HEK293 (cell line): ENCODE measurements around the gene KCNAB2.

Experiments
- CTCF ChIP-seq: fragments of 450-650 bp; formaldehyde crosslinking; IDR thresholded peaks from 2 replicates; pipeline ENCODE4 v1.5.1; 2016; ENCODE audit warnings: missing biosample characterization, missing genetic modification characterization
- KLF1 ChIP-seq: fragments of 450-650 bp; formaldehyde crosslinking; IDR thresholded peaks from 2 replicates; pipeline ENCODE4 v1.5.1; 2016; ENCODE audit warnings: missing biosample characterization, missing genetic modification characterization
- KLF17 ChIP-seq: fragments of 450-650 bp; formaldehyde crosslinking; IDR thresholded peaks from 2 replicates; pipeline ENCODE4 v1.5.1; 2016; ENCODE audit warnings: missing biosample characterization, missing genetic modification characterization
- KLF7 ChIP-seq: fragments of 450-650 bp; formaldehyde crosslinking; IDR thresholded peaks from 2 replicates; pipeline ENCODE4 v1.5.1; 2016; ENCODE audit warnings: missing biosample characterization, missing genetic modification characterization, borderline replicate concordance
- KLF8 ChIP-seq: fragments of 450-650 bp; formaldehyde crosslinking; IDR thresholded peaks from 2 replicates; pipeline ENCODE4 v1.5.1; 2016; ENCODE audit warnings: missing biosample characterization, missing genetic modification characterization
- KLF9 ChIP-seq: fragments of 450-650 bp; formaldehyde crosslinking; IDR thresholded peaks from 2 replicates; pipeline ENCODE4 v1.5.1; 2016; ENCODE audit warnings: missing biosample characterization, missing genetic modification characterization, low read depth
- MEIS1 ChIP-seq: sonication (generic); formaldehyde crosslinking; IDR thresholded peaks from 2 replicates; pipeline ENCODE4 v1.8.1; 2022; ENCODE audit warnings: missing genetic modification reagents, mild to moderate bottlenecking, borderline replicate concordance
- REST ChIP-seq: fragments of 450-650 bp; formaldehyde crosslinking; IDR thresholded peaks from 2 replicates; pipeline ENCODE4 v1.5.1; 2016; ENCODE audit warnings: missing biosample characterization, missing genetic modification characterization
- SP2 ChIP-seq: fragments of 450-650 bp; formaldehyde crosslinking; IDR thresholded peaks from 2 replicates; pipeline ENCODE4 v1.5.1; 2016; ENCODE audit warnings: missing biosample characterization, missing genetic modification characterization
- ZBTB17 ChIP-seq: fragments of 450-650 bp; formaldehyde crosslinking; IDR thresholded peaks from 2 replicates; pipeline ENCODE4 v1.5.1; 2016; ENCODE audit warnings: missing biosample characterization, missing genetic modification characterization
- ZBTB26 ChIP-seq: fragments of 450-650 bp; formaldehyde crosslinking; optimal IDR thresholded peaks from 2 replicates; pipeline ENCODE3; 2016; ENCODE audit warnings: missing biosample characterization, mild to moderate bottlenecking, missing genetic modification characterization
- ZNF112 ChIP-seq: fragments of 450-650 bp; formaldehyde crosslinking; IDR thresholded peaks from 2 replicates; pipeline ENCODE4 v1.5.0; 2017; ENCODE audit warnings: missing biosample characterization, missing genetic modification characterization
- ZNF133 ChIP-seq: fragments of 450-650 bp; formaldehyde crosslinking; IDR thresholded peaks from 2 replicates; pipeline ENCODE4 v1.5.1; 2016; ENCODE audit warnings: missing biosample characterization, missing genetic modification characterization
- ZNF2 ChIP-seq: fragments of 450-650 bp; formaldehyde crosslinking; IDR thresholded peaks from 2 replicates; pipeline ENCODE4 v1.5.1; 2016; ENCODE audit warnings: missing biosample characterization, missing genetic modification characterization
- ZNF23 ChIP-seq: fragments of 450-650 bp; formaldehyde crosslinking; IDR thresholded peaks from 2 replicates; pipeline ENCODE4 v1.5.1; 2016; ENCODE audit warnings: missing biosample characterization, missing genetic modification characterization, borderline replicate concordance
- ZNF239 ChIP-seq: fragments of 450-650 bp; formaldehyde crosslinking; IDR thresholded peaks from 2 replicates; pipeline ENCODE4 v1.5.1; 2016; ENCODE audit warnings: missing biosample characterization, missing genetic modification characterization
- ZNF266 ChIP-seq: fragments of 450-650 bp; formaldehyde crosslinking; IDR thresholded peaks from 2 replicates; pipeline ENCODE4 v1.5.1; 2016; ENCODE audit warnings: missing biosample characterization, missing genetic modification characterization, low read depth
- ZNF394 ChIP-seq: fragments of 450-650 bp; formaldehyde crosslinking; IDR thresholded peaks from 2 replicates; pipeline ENCODE4 v1.5.1; 2016; ENCODE audit warnings: missing biosample characterization, missing genetic modification characterization, mild to moderate bottlenecking, moderate library complexity, borderline replicate concordance
- ZNF398 ChIP-seq: fragments of 450-650 bp; formaldehyde crosslinking; IDR thresholded peaks from 2 replicates; pipeline ENCODE4 v1.5.1; 2017; ENCODE audit warnings: missing biosample characterization, missing genetic modification characterization
- ZNF404 ChIP-seq: fragments of 450-650 bp; formaldehyde crosslinking; IDR thresholded peaks from 2 replicates; pipeline ENCODE4 v1.5.1; 2017; ENCODE audit warnings: missing biosample characterization, missing genetic modification characterization
- ZNF423 ChIP-seq: fragments of 450-650 bp; formaldehyde crosslinking; IDR thresholded peaks from 2 replicates; pipeline ENCODE4 v1.5.1; 2016; ENCODE audit warnings: missing biosample characterization, missing genetic modification characterization
- ZNF433 ChIP-seq: fragments of 450-650 bp; formaldehyde crosslinking; IDR thresholded peaks from 2 replicates; pipeline ENCODE4 v1.5.1; 2016; ENCODE audit warnings: missing biosample characterization, missing genetic modification characterization, low read depth
- ZNF501 ChIP-seq: fragments of 450-650 bp; formaldehyde crosslinking; IDR thresholded peaks from 2 replicates; pipeline ENCODE4 v1.5.1; 2016; ENCODE audit warnings: missing biosample characterization, missing genetic modification characterization
- ZNF510 ChIP-seq: fragments of 450-650 bp; formaldehyde crosslinking; IDR thresholded peaks from 2 replicates; pipeline ENCODE4 v1.5.1; 2018; ENCODE audit warnings: mild to moderate bottlenecking, missing genetic modification characterization, missing biosample characterization; ENCODE audit not compliant: insufficient replicate concordance
- ZNF514 ChIP-seq: fragments of 450-650 bp; formaldehyde crosslinking; IDR thresholded peaks from 2 replicates; pipeline ENCODE4 v1.5.1; 2016; ENCODE audit warnings: missing biosample characterization, missing genetic modification characterization
- ZNF639 ChIP-seq: fragments of 450-650 bp; formaldehyde crosslinking; IDR thresholded peaks from 2 replicates; pipeline ENCODE4 v1.5.1; 2016; ENCODE audit warnings: missing biosample characterization, missing genetic modification characterization
- ZNF677 ChIP-seq: fragments of 450-650 bp; IDR thresholded peaks from 2 replicates; pipeline ENCODE4 v1.5.0; 2018; ENCODE audit warnings: missing biosample characterization, mild to moderate bottlenecking, missing genetic modification characterization, moderate library complexity
- ZNF704 ChIP-seq: fragments of 450-650 bp; formaldehyde crosslinking; IDR thresholded peaks from 2 replicates; pipeline ENCODE4 v1.5.1; 2016; ENCODE audit warnings: missing biosample characterization, missing genetic modification characterization
- ZNF785 ChIP-seq: fragments of 450-650 bp; formaldehyde crosslinking; IDR thresholded peaks from 2 replicates; pipeline ENCODE4 v1.5.1; 2016; ENCODE audit warnings: missing biosample characterization, missing genetic modification characterization
- ZNF843 ChIP-seq: fragments of 450-650 bp; formaldehyde crosslinking; IDR thresholded peaks from 2 replicates; pipeline ENCODE4 v1.5.1; 2016; ENCODE audit warnings: missing biosample characterization, missing genetic modification characterization

The KCNAB2 gene

GRCh38 chr1:6075748-6076147 is 30.1 kb downstream of the KCNAB2 start (continued):
- no peak for TF ChIP-seq ZNF677
- no peak for TF ChIP-seq ZNF785 (tag by site-specific recombination)
- TF ChIP-seq ZNF398 (tag by site-specific recombination) = no peak
- no peak for TF ChIP-seq ZNF423 (tag by site-specific recombination)
- no peak for TF ChIP-seq ZNF112
- no peak for TF ChIP-seq REST
- no peak for TF ChIP-seq ZNF510 (tag by site-specific recombination)
- no peak for TF ChIP-seq ZNF23 (tag by site-specific recombination)
- no peak for TF ChIP-seq ZNF404 (tag by site-specific recombination)
- peak; percentile 85 for TF ChIP-seq KLF9 (tag by site-specific recombination)
- TF ChIP-seq ZBTB17 (tag by site-specific recombination) = no peak
- no peak for TF ChIP-seq ZNF639 (tag by site-specific recombination)
- TF ChIP-seq ZNF704 (tag by site-specific recombination) = no peak
- TF ChIP-seq SP2 = no peak
- TF ChIP-seq ZNF433 = no peak
- 0 out of 2 replicates have a peak, but pooled peaks have one; percentile 25 for TF ChIP-seq KLF17 (tag by site-specific recombination)
- no peak for TF ChIP-seq CTCF
- no peak for TF ChIP-seq ZBTB26 (tag by site-specific recombination)
- peak; percentile 98 for TF ChIP-seq KLF7
- TF ChIP-seq ZNF133 (tag by site-specific recombination) = no peak
- TF ChIP-seq ZNF2 (tag by site-specific recombination) = no peak
- peak; percentile 82 for TF ChIP-seq KLF1 (tag by site-specific recombination)
- TF ChIP-seq ZNF514 (tag by site-specific recombination) = no peak
- TF ChIP-seq ZNF266 (tag by site-specific recombination) = no peak
- peak; percentile 60; the same call in 1 of the 2 replicates for TF ChIP-seq KLF8
- TF ChIP-seq ZNF394 (tag by site-specific recombination) = no peak
- TF ChIP-seq ZNF501 (tag by site-specific recombination) = no peak
- TF ChIP-seq MEIS1 = no peak
- TF ChIP-seq ZNF843 = no peak
- TF ChIP-seq ZNF239 (tag by site-specific recombination) = no peak
